Measurements from ENCODE around the gene MAML2.

DNA sequence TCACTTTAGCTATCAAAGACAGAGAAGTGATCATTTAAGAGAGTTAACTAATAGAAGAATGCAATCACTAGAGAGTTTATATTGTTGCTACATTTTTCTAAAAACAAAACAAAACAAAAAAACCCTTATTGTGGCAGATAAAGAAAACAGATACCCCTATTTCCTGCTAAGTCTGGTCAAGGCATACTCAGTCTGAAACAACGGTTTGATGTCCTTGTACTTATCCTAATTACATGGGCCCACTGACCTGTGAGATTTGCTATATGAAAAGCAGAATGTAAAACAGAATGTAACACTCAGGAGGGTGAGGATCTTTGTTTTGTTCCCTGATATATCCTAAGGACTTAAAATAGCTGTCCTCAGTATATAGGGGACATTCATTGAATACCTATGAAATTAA lies 24.6 kb downstream of the MAML2 start:
- TF ChIP-seq EZH2phosphoT487 (IDR thresholded peaks at IDR 0.05; ENCODE audit: unreplicated experiment) (no peak), EZH2 (IDR thresholded peaks at IDR 0.05; ENCODE audit: low read depth, unreplicated experiment) (no peak), JUNB (IDR thresholded peaks at IDR 0.05; ENCODE audit: unreplicated experiment) (no peak), POLR2AphosphoS5 (IDR thresholded peaks at IDR 0.05; ENCODE audit: low read depth) (no peak), NANOG (IDR thresholded peaks at IDR 0.05; ENCODE audit: borderline replicate concordance) (no peak)
- TF ChIP-seq, protein P1, sequence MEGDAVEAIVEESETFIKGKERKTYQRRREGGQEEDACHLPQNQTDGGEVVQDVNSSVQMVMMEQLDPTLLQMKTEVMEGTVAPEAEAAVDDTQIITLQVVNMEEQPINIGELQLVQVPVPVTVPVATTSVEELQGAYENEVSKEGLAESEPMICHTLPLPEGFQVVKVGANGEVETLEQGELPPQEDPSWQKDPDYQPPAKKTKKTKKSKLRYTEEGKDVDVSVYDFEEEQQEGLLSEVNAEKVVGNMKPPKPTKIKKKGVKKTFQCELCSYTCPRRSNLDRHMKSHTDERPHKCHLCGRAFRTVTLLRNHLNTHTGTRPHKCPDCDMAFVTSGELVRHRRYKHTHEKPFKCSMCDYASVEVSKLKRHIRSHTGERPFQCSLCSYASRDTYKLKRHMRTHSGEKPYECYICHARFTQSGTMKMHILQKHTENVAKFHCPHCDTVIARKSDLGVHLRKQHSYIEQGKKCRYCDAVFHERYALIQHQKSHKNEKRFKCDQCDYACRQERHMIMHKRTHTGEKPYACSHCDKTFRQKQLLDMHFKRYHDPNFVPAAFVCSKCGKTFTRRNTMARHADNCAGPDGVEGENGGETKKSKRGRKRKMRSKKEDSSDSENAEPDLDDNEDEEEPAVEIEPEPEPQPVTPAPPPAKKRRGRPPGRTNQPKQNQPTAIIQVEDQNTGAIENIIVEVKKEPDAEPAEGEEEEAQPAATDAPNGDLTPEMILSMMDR (conservative IDR thresholded peaks at IDR 0.05; ENCODE audit: low read depth in 2 of 2): no peak

All from GM23338 (cell line).